Measurements from ENCODE around the gene ATP2B2. TPM values are rescaled to one million over a fixed set of nuclear protein-coding genes. Genes with fewer than 3 reads are reported as not detected.

Gene ATP2B2
- polyA plus RNA-seq, 3 donors = 0.47 to 1.2 (median 0.58) TPM

DNA sequence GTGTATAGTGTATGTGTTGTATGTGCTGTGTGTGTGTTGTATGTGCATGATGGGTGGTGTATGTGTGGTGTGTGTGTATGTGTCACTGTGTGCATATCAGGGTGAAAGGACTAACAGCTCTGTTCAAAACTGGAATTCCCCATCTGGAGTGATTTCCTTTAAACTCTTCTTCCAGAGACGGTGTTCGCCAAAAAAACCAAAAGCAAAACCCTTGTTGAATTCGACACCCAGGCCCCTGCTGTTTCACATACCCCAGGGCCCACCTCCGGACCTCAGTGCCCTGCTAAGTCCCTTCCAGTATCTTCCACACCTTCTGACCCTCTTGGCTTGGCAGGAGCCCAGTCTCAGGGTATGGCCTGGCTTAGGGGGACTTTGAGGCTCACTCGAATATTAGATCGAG, 139.6 kb downstream of the ATP2B2 start:
- DNase-seq (ENCODE audit: extremely low read depth in 1 of 11, low read depth in 9 of 11, low spot score in 4 of 11) = no peak

DNA sequence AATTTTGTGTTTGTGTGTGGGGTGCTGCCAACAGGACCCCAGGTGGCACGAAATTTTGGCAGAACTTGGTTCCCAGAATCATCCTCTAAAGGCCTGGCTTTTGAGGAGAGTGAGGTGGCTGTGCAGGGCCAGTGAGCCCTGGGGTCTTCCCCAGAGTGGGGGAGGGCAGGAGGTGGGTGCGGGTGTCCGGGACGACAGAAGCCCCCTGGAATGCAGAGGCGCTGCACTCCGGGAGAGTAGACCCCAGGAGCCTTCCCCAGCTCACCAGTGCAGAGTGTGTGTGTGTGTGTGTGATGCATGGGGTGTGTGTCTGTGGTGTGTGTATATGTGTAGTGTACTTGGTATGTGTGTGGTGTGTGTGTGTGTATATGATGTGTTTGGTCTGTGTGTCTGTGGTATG, 140.1 kb downstream of the ATP2B2 start:
- no peak for DNase-seq (ENCODE audit: extremely low read depth in 1 of 11, low read depth in 9 of 11, low spot score in 4 of 11)

DNA sequence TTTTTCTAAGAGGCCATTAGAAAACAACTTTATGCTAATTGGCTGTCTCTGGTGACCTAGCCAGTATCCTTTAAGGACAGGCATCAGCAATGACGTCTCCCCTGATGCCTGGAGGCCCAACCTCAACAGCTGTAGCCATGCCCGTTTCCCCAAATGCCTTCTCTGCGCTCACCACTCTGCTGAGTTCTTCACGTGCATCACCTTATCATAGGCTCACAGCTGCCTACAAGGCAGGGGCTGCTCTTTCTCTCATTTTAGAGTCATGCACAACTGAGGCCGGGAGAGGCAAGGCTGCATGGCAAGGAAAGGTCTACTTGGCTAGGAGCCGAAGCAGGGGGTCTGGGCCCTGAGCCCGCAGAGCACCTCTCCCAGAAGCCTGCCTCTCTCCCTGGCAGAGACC, 140.6 kb downstream of the ATP2B2 start:
- no peak for DNase-seq (ENCODE audit: extremely low read depth in 1 of 11, low read depth in 9 of 11, low spot score in 4 of 11)

DNA sequence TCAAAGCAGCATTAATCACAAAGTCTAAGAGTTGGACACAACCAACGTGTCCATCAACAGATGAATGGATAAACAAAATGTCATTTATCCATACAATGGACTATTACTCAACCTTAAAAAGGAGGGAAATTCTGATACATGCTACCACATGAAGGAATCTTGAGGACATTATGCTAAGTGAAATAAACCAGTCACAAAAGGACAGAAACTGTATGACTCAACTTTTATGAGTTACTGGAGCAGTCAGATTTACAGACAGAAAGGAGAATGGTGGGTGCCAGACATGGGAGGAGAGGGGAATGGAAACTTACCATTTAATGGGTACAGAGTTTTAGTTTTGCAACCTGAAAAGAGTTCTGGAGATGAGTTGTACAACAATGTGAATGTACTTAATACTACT, 141.5 kb downstream of the ATP2B2 start:
- no peak for DNase-seq (ENCODE audit: extremely low read depth in 1 of 11, low read depth in 9 of 11, low spot score in 4 of 11)

DNA sequence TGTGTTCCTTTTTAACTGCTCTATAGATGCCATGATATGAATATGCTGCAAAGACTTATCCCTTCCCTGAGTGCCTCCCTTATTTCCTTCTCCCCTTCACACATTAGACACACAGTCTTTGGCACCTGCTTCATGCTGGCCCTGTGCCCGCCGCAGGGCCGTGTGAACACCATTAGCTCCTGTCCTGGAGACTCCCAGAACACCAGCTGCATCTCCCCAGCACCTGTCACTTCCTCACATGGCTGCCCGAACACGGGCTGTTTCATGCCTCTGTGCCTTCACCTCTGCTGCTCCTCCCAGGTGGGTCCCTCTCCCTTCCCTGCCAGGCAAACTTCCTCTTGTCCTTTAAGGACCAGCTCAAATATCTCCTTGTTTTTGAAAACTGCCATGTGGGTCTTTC, 144.0 kb downstream of the ATP2B2 start:
- DNase-seq (ENCODE audit: extremely low read depth in 1 of 11, low read depth in 9 of 11, low spot score in 4 of 11) = no peak

DNA sequence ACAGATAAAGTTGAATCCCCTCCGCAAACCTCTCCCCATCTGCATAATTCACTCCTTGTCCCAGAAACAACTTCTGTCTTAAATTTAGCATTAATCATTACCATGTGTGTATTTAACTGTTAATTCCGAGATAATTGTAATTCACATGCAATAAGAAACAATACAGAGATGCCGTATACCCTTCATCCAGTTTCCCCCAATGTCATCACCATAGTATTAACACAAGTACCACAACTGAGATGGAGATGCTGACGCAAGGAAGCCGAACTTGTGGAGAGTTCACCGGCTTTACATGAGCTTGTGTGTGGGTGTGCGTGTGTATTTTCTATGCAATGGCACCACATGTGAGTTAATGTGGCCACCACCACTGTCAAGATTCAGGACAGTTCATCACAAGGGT, 144.9 kb downstream of the ATP2B2 start:
- no peak for DNase-seq (ENCODE audit: extremely low read depth in 1 of 11, low read depth in 9 of 11, low spot score in 4 of 11)

DNA sequence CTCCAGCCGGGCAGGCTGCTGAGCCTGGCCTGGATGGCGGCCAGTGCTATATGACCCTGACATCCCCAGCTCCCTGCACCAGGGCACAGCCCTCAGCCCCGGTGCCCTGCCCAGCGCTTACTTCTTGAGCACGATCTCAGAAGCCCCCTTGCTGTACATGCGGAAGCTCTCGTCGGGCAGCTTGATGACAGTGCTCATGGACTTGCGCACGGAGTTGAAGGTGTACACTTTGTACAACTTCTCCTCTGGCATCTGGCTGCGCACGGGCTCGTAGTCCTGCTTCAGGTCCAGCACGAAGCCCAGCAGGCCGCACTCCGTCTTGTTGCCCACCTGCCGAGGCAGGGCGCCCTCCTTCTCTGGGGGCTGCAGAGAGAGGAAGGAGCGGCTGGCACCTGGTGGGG, 145.6 kb downstream of the ATP2B2 start:
- no peak for DNase-seq (ENCODE audit: extremely low read depth in 1 of 11, low read depth in 9 of 11, low spot score in 4 of 11)

DNA sequence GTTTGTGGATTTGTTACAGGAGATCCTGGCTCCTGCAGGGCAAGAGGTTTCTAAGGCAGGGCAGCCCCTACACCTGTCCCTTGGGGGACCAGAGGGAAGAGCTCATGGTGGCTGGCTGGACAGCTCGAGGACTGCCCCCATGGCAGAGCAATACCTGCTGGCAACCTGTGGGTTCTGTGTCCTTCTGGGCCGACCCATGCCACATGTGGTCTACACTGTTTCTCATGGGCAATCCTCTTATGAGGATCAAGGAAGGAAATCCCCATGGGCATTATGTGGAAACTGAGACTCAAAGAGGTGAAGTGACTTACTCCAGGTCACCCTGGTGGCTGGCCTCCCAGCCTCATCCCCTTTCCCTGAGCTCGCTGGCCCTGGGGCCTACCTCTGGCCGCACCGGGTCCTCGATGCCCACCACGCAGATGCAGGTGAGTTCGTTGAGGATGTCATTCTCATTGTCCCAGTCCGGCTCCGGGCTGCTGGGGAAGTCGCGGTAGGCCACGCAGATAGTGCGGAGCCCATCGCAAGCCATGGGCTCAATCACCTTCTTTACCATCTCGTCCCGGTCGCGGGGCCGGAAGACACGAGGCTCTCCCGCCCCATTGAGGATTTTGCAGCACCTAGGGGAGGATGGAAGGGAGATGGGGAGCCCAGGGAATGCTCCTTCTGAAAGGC, 146.9 kb downstream of the ATP2B2 start:
- no peak for DNase-seq (ENCODE audit: extremely low read depth in 1 of 11, low read depth in 9 of 11, low spot score in 4 of 11)

DNA sequence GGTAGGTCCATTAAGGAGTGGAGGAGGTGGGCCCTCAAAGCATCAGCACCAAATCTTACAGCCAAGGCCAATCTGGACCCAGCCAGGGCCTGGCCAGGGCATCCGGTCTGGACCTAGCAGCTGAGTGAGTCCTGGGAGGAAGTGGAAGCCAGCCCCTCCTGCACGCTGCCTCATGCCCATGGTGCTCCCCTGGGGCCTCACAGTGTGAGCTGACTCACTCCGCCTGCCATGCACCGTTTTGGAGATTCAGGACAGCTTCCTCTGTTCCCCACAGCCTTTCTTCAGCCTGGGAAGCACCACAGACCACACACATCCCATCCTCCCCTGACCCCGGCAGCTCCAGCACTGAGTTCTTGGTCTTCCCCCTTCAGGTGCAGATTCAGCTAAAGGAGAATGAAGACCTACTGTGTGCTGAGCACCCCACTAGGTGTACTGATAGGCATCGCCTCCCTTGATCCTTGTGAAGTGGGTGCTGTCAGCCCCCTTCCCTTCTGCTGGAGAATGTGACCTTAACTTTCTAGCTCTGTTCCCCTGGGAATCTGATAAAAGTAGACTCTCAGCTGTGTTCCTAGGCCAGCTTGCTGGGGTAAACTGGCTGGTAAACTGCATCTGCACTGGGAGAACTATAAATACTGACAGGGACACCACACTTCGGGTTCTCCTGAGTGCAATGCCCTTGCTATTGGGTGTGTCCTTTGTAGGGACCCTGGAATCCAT, 147.6 kb downstream of the ATP2B2 start:
- DNase-seq (ENCODE audit: extremely low read depth in 1 of 11, low read depth in 9 of 11, low spot score in 4 of 11) = no peak

DNA sequence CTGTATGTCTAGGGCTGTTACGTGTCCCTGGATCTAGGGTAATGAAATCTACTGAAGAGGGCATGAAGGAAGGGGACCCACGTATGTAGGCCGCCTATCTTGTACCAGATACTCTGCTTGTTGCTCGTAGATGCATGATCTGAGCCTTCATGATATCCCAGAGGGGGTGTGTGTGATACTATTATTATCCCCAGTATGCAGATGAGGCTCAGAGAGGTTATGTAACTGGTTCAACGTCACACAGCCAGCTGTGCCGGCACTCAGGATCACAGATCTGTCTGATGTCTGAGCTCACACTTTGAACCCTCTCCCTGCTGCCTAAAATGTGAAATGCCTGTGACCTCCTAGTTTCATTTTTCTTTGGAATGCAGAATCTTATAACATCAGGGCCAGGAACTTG, 148.3 kb downstream of the ATP2B2 start:
- no peak for DNase-seq (ENCODE audit: extremely low read depth in 1 of 11, low read depth in 9 of 11, low spot score in 4 of 11)

DNA sequence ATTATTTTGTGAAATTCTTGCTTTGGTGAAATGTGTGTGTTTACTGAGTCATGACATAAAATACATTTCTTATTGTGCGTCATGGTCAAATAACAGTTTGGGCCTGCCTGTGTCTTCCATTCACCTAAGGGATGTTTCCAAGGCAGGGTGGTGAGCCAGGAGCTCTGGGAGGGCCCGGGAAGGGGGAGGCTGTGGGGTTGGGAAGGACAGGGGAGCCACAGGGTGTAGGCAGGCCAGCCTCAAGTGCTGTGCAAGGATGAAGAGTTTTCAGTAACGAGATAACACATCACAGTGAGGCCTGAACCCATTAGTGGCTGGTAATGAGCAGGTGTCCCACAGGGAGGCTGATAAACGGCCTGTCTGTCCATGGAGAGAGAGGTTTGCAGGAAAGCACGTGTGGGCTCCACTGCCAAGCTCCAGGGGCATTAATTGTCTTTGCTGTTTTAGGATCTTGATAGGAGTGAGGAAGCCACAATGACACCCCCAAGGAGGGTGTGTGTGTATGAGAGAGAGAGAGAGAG, 148.9 kb downstream of the ATP2B2 start:
- no peak for DNase-seq (ENCODE audit: extremely low read depth in 1 of 11, low read depth in 9 of 11, low spot score in 4 of 11)

DNA sequence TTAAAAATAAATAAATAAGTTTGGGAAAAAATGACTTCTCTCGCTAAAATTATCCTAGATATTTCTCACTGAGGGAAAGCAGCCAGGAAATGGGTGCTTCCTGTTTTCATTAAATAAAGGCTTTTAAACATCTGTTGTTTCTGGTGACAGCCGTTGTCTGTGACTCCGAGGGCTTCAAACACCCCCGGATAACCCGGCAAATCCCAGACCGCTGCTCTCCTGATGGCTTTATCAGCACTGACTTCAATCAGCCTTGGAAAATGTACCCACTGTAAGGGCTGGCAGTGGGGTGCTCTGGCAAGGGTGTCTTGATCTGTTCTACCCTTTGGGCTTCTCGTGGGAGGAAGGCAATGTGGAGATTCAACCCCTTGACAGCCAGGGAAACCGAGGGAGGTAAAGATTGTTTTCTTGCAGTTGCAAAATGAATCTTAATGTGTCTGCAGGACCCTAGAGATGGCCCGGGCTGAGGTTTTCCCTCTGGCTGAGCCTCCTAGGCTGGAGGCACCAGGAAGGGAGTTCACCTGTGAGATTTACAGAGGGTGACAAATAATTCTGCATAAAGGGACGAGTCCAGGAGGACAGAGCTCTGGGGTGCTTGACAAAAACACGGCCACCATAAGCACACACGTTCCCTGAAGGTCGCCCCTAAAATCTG, 150.9 kb downstream of the ATP2B2 start:
- DNase-seq (ENCODE audit: extremely low read depth in 1 of 11, low read depth in 9 of 11, low spot score in 4 of 11) = no peak

DNA sequence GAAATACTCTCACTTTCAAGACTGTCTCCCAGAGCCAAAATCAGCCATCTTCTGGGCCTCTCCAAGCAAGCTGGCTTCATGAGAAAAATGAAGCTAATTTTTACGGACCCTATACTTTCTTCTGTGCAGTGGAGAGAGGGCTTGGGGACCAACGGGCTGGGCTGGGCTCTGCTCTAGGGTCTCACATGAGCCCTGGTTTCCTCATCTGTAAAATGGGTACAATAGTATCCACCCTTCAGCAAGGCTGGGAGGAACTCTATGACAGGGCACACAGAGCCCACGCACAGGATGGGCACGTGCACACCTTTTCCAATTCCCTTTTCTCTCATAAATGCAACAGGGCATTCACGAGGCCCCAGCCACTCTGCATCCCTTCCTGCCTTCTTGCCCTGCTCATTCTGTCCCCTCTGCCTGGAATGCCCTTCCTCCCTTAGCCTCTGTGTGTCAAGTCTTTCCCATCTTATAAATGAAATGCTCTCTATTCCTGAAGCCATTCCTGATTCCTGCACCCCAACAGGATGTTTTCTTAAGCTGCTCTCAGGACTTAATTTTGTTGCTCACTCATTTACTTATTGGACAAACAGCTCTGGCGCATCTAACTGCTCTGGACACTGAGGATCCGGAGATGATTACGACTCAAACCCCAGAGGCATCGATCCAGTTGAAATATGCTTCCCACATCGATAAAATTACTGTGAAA, 151.6 kb downstream of the ATP2B2 start:
- no peak for DNase-seq (ENCODE audit: extremely low read depth in 1 of 11, low read depth in 9 of 11, low spot score in 4 of 11)

DNA sequence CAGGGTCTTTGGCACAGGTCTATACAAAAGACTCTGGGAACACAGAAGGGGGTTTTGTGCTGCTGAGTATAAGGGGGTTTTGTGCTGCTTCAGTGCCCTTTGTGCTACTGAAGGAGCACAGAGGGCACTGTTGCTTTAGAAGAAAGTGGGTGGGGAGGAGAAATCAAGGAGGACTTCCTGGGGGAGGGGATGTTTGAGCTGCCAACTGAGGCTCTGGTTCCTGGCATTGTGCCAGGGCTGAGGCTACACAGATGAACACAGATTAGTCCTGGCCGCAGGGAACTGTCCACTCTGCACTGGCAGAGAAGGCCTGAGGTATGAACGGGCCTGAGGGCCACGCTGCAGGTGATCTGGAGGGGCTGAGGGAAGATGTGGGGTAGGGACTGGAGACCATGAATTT, 152.2 kb downstream of the ATP2B2 start:
- no peak for DNase-seq (ENCODE audit: extremely low read depth in 1 of 11, low read depth in 9 of 11, low spot score in 4 of 11)

DNA sequence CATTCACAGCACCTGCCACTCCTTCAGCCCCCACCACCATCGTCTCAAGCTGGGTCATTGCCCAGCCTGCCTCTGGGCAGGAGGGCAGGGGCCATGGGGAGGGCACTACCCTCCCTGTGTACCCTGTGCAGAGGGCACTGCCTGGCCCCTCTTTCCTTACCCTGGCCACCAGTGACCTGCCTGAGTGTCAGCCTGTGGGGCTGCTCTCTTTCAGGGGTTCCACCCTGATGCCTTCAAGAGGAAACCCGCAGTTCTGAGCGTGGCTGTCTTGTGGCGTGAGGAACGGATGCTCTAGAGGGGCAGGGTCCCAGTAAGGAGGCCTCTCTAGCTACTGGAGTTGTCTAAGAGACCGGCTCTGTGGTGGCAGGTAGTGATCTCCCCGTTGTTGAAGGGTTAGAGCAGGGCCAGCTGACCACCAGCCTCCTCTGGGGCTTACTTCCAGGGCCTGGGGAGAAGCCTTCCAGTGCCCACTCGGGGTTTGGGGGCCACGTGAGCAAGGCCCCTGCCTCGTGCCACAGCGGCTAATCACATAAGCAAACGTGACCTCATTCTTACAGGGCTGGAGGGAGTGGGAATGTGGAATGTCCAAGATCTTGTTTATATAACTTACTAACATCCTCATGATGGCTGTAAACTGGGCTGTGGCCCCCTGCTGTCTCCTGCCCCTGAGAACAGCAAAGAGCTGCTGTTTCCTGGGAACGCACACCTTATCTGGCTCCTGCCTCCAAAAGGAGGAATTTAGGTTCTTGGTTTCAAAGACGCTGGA, 153.1 kb downstream of the ATP2B2 start:
- no peak for DNase-seq (ENCODE audit: extremely low read depth in 1 of 11, low read depth in 9 of 11, low spot score in 4 of 11)

DNA sequence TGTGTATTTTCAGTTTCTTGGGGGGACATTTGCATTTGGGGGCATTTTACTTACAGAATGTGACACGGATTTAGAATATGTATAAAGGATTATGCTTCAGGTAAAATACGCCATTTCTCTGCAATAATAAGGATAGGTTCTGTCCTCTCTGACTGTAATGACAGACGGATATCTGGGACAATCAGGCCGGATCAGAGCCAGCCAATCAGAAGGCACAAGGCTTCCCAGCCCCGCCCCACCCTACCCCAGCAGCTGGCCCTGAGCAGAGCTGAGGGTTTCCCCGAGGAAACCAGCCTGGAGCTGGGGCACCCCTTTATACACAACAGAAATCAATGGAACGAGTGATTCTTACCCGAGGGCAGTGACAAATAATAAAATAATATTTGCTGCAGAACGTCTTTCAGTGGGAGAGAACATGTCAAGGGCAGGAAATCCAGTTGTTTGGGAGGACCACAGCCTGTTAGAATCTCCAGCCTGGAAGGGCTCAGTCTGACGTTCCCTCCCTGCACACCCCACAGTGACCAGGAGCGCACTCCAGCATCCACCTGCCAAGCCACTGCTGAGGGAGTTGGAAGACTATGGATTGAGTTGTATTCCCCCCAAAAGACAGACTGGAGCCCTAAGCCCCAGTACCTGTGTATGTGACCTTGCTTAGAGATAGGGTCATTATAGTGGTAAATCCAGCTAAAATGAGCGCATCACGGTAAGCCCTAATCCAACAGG, 154.2 kb downstream of the ATP2B2 start:
- DNase-seq (ENCODE audit: extremely low read depth in 1 of 11, low read depth in 9 of 11, low spot score in 4 of 11) = no peak

DNA sequence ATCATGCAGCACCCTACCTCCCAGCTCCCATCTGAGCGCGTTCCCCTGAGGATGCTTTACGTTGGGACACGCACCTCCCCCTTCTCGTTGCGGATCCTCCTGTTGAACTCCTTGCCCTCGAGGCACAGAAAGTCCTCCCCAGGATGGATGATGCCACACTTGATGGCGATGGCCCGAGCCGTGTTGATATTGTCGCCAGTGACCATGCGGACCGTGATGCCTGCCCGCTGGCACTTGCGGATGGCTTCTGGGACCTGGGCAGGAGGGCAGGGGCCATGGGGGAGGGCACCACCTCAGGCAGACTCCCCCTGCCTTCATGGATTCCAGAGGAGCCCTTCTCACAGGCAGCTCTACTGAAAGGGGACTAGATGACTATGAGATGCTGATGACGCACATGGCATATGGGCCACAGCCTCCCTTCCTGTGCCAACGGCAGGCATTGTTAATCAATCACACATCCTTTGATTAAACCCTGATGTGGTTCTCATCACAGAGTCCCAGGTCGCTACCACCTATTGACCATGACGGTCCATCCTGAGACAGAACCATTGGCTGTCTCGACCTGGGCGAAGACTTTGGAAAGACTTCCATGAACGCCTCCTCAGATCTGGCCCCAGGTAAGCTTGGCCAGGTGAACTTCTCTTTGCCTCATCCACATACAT, 154.9 kb downstream of the ATP2B2 start:
- DNase-seq (ENCODE audit: extremely low read depth in 1 of 11, low read depth in 9 of 11, low spot score in 4 of 11) = no peak

DNA sequence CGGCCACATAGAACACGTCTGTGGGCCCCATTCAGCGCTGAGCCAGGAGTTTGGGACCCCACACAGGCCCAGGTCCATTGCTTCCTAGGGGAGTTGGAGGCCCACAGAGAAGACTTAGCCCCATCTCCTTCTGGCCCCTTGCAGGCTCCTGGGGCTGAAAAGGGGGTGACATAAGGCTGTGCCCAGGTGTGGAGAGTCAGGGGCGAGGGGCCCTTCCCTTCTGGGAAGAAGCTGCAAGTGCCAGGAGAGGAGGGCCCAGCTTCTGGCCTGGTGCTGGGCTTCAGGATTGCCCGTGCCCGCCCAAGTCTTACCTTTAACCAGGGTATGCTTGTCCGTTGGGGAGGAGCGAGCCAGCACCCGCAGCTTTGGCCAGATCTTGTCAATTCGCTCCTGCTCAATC, 155.6 kb downstream of the ATP2B2 start:
- no peak for DNase-seq (ENCODE audit: extremely low read depth in 1 of 11, low read depth in 9 of 11, low spot score in 4 of 11)

All from renal cortex interstitium (tissue), 11 donors.